Activated CD4-positive, alpha-beta T cell treated with anti-CD3 and anti-CD28 coated beads, Interleukin-2, amount 10 ng/mL, durations not matched to agents 24 days and 14 days (primary cell): ENCODE data around the gene NES. TPM values are rescaled to one million over a fixed set of nuclear protein-coding genes. Genes with fewer than 3 reads are reported as not detected.

ENCODE experiments used
- DNase-seq: peaks from one replicate; pipeline ENCODE4 v3.0.0; 2022
- H3K27ac Mint-ChIP-seq: one replicate; pipeline ENCODE4 v1.8.0; 2022; ENCODE audit warnings: mild to moderate bottlenecking, mixed read lengths
- H3K27me3 Mint-ChIP-seq: one replicate; pipeline ENCODE4 v1.8.0; 2022; ENCODE audit warnings: mixed read lengths
- H3K36me3 Mint-ChIP-seq: one replicate; pipeline ENCODE4 v1.8.0; 2022; ENCODE audit warnings: low read depth, mild to moderate bottlenecking, mixed read lengths
- H3K4me1 Mint-ChIP-seq: one replicate; pipeline ENCODE4 v1.8.0; 2021; ENCODE audit warnings: mixed read lengths
- H3K4me3 Mint-ChIP-seq: one replicate; pipeline ENCODE4 v1.8.0; 2022; ENCODE audit warnings: mild to moderate bottlenecking, moderate library complexity, mixed read lengths
- H3K9me3 Mint-ChIP-seq: one replicate; pipeline ENCODE4 v1.8.0; 2021; ENCODE audit warnings: mixed read lengths
- intact Hi-C: fragments of 100-400 bp; cut with micrococcal nuclease; formaldehyde crosslinking; loops from one replicate; pipeline ENCODE4 v1.15.1; 2023
- total RNA-seq: library from RNA; stranded (reverse); gene quantifications from 2 replicates; pipeline ENCODE4 v1.2.3, GENCODE V29; 2022

Gene NES
- total RNA-seq, 1 donor from 2014 or later, result 0.05 TPM

DNA sequence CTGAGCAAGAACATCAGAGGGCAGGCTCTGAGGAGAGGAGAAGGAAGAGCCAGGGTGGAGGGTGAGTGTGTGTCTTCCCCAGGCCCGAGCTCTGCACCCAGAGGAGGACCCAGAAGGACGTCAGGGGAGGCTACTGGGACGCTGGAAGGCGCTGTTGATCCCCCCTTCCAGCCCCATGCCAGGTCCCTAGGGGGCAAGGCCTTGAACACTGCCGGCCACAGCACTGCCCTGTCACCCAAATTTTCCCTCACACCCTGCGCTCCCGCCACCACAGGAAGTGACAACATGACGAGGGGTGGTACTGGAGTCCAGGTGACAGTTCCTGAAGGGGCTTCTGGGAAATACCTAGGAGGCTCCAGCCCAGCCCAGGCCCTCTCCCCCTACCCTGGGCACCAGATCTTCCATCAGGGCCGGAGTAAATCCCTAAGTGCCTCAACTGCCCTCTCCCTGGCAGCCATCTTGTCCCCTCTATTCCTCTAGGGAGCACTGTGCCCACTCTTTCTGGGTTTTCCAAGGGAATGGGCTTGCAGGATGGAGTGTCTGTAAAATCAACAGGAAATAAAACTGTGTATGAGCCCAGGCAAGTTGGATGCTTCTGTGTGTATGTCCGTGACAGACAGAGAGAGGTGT lies 18.1 kb downstream of the NES start:
- Mint-ChIP-seq H3K27me3 (peaks cover 40% of the 10 kb centered on the region), H3K9me3 (no peaks in the 10 kb centered on the region), H3K36me3 (no peaks in the 10 kb centered on the region), H3K27ac (peak overlapping the region; percentile 66), H3K4me1 (peaks cover 54% of the 10 kb centered on the region), H3K4me3 (peak overlapping the region; percentile 93)
- DNase-seq, result no peak
- intact Hi-C loops, result no loop called here

DNA sequence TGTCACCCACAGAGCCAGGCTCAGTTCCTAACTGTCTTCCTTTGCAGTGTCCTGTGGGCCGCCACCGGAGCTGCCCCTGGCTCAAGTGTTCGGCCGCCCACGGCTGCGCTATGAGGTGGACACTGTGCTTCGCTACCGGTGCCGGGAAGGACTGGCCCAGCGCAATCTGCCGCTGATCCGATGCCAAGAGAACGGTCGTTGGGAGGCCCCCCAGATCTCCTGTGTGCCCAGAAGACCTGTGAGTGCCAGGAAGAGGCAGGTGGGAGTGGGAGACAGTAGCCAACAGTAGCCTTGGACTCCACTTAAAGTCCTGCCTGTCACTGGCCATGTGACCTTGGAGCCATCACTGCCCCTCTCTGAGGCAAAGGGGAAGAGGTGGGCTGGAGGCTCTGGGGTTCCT lies 18.7 kb downstream of the NES start:
- Mint-ChIP-seq H3K4me1 (peaks cover 54% of the 10 kb centered on the region), H3K4me3 (no peak overlapping the region), H3K36me3 (no peaks in the 10 kb centered on the region), H3K27me3 (peaks cover 44% of the 10 kb centered on the region), H3K27ac (no peak overlapping the region), H3K9me3 (no peaks in the 10 kb centered on the region)
- intact Hi-C loops, result no loop called here
- no peak for DNase-seq

DNA sequence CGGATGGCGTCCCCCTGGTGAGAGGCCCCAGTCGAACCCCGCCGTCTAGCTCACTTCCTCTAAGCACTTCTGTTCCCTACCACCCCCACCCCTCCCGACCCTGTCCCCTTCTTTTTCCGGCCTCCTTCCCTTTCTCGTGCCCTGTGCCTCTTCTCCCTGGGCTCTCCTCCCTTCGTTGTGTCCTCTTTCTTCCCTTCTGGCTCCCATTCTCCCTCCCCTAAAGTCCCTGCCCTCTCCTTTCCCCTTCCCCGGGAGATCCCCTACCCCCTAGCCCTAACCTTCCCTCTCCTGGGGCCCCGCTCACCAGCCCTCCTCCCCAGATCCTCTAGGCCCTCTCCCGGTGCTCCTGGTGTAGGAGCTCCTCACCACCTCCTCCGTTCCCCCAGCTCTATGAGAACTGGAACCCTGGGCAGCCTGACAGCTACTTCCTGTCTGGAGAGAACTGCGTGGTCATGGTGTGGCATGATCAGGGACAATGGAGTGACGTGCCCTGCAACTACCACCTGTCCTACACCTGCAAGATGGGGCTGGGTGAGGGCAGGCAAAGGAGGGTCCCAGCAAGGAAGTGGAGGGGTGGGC lies 19.4 kb downstream of the NES start:
- peak overlapping the region; percentile 78 for H3K4me3 Mint-ChIP-seq
- H3K27ac Mint-ChIP-seq, result peak overlapping the region; percentile 41
- no peaks in the 10 kb centered on the region for H3K36me3 Mint-ChIP-seq
- H3K9me3 Mint-ChIP-seq, result no peaks in the 10 kb centered on the region
- DNase-seq, result no peak
- peaks cover 49% of the 10 kb centered on the region for H3K4me1 Mint-ChIP-seq
- intact Hi-C loops, result loop anchor here (1.0 kb wide), 2 partner anchors 17 to 33 kb away; no protein-coding TSS in a partner anchor
- H3K27me3 Mint-ChIP-seq, result peaks cover 49% of the 10 kb centered on the region

DNA sequence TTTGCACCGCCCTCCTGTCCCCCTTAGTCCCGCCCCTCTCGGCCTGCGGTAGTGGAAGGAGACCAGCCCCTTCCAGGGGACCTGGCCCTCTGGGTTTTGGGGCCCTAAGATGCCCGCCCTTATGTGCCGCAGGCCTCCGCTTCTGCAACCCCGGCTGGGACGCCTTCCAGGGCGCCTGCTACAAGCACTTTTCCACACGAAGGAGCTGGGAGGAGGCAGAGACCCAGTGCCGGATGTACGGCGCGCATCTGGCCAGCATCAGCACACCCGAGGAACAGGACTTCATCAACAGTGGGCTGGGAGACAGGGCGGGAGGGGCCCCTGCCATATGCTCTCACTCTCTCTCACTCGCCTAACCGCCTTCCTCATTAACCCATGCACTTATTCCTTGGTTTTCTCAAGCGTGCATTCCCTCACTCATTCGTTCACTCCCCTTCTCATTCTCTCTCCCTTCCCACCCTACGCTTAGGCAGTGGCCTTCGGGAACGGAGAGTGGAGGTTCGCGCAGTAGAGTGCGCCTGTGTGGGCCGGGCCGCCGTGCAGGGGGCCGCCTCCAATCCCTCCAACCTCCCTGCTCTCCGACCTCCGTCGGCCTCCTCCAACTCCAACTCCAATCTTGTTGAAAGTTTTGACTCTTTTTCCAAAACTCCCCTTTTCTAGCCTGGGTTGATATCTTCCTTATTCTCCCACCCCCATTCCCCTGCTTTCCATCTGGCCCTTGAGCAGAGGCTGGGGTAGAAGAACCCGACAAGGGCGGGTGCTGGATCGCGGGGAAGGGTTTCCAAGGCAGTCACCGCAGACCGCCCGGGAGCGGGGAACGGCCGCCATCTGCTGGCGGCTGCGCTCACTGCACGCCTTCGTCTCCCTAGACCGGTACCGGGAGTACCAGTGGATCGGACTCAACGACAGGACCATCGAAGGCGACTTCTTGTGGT lies 20.1 kb downstream of the NES start:
- peak overlapping the region; percentile 78 for H3K4me3 Mint-ChIP-seq
- peak; percentile 94 for DNase-seq
- H3K27me3 Mint-ChIP-seq, result peaks cover 50% of the 10 kb centered on the region
- H3K27ac Mint-ChIP-seq, result no peak overlapping the region
- no peaks in the 10 kb centered on the region for H3K36me3 Mint-ChIP-seq
- H3K9me3 Mint-ChIP-seq, result no peaks in the 10 kb centered on the region
- intact Hi-C loops, result loop anchor here (1.0 kb wide), 2 partner anchors 16 to 32 kb away; no protein-coding TSS in a partner anchor
- peaks cover 45% of the 10 kb centered on the region for H3K4me1 Mint-ChIP-seq

DNA sequence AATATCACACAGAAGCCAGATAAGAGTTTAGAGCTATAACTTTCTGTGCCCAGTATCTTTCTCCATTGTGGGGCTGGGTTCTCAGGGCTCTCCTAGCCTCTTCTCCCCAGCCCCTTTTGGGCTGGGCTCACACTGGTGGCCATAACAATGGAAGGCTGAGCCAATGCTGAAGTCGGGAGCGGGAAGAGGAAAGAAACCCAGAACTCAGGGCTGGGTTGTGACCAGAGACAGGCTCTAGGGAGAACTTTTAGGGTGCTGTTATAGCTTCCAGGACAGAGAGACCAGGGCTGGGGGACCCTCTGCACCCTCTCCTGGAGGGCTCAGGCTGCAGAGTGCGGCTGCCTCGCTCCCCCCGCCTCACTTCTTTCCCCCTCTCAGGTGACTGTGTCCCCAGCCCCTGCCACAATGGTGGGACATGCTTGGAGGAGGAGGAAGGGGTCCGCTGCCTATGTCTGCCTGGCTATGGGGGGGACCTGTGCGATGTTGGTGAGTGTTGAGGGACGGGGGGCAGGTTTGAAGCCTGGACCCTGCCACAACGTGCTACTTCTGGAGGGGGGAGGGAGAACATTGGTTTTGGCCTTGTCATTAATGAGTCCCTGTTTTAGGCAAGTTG lies 21.2 kb downstream of the NES start:
- no peaks in the 10 kb centered on the region for H3K36me3 Mint-ChIP-seq
- H3K27ac Mint-ChIP-seq, result no peak overlapping the region
- H3K27me3 Mint-ChIP-seq, result peaks cover 55% of the 10 kb centered on the region
- intact Hi-C loops, result no loop called here
- no peak overlapping the region for H3K4me3 Mint-ChIP-seq
- peaks cover 37% of the 10 kb centered on the region for H3K4me1 Mint-ChIP-seq
- DNase-seq, result no peak
- no peaks in the 10 kb centered on the region for H3K9me3 Mint-ChIP-seq

DNA sequence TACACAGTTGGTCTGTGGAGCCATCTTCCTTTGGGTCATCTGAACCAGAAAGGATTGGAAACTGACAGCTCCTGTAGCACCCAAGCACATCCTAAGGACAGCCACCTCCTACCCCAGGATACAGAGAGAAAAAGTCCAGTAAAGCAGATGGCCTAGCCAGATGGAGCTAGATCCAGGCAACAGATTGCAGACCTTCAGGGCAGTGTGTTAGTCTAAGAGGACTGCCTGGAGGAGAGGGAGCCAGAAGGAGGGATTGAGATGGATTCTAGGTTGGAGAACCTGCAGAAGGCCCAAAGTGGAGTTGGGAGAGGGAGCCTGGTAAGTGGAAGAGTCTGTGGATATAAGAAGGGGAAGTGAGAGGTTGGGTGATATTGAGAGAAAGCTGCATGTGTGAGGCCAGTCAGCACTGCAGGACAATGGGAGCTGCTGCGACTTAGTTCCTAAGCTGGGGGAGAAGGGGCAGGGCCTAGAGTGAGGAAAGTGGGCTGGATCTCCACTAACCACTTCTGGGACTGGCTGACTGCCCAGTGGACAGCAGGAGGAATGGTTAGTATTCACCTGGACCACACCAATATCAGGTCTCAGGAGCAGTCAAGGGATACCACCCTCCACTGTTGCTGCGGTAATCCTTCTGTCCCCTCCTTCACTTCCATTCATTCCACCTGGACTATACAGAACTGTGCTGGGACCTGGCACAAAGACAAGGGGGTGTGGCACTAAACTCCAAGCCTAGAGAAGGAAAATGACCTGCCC lies 21.9 kb downstream of the NES start:
- Mint-ChIP-seq H3K27ac (no peak overlapping the region), H3K27me3 (peaks cover 60% of the 10 kb centered on the region), H3K9me3 (no peaks in the 10 kb centered on the region), H3K36me3 (no peaks in the 10 kb centered on the region), H3K4me3 (no peak overlapping the region), H3K4me1 (peaks cover 30% of the 10 kb centered on the region)
- intact Hi-C loops, result no loop called here
- no peak for DNase-seq

DNA sequence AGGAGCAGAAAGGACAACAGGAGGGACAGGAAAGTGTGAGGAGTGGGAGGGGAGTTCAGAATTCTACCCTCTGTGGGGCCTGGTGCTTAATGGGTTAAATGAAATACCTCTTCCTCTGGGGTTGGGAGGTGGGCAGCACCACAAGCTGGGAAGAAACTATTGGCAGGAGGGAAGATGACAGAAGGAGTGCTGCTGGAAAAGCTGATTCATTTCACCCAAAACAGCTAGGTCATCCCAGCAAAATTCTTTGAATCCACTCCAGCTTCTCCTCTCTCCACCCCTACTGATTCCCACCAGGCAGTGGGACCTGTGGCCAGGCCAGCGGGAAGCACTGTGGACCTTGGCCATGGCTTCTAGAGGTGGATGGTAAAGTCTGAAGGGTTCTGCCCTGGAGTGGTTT lies 22.5 kb downstream of the NES start:
- intact Hi-C loops, result no loop called here
- no peak for DNase-seq
- peaks cover 64% of the 10 kb centered on the region for H3K27me3 Mint-ChIP-seq
- H3K9me3 Mint-ChIP-seq, result no peaks in the 10 kb centered on the region
- H3K4me1 Mint-ChIP-seq, result peaks cover 25% of the 10 kb centered on the region
- no peak overlapping the region for H3K27ac Mint-ChIP-seq
- H3K4me3 Mint-ChIP-seq, result no peak overlapping the region
- no peaks in the 10 kb centered on the region for H3K36me3 Mint-ChIP-seq

DNA sequence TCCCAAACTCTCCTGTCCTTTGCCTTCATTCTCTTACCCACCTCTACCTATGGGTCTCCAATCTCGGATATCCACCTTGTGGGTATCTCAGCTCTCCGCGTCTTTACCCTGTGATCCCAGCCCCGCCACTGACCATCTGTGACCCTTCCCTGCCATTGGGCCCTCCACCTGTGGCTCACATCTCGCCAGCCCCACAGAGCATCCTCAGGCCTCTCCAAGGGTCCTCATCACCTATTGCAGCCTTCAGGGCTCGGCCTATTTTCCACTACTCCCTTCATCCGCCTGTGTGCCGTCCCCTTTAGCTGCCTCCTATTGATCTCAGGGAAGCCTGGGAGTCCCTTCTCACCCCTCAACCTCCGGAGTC lies 24.2 kb downstream of the NES start:
- Mint-ChIP-seq H3K36me3 (no peaks in the 10 kb centered on the region), H3K27me3 (peaks cover 74% of the 10 kb centered on the region), H3K9me3 (no peaks in the 10 kb centered on the region), H3K27ac (no peak overlapping the region), H3K4me3 (no peak overlapping the region), H3K4me1 (peaks cover 15% of the 10 kb centered on the region)
- intact Hi-C loops, result no loop called here
- no peak for DNase-seq

DNA sequence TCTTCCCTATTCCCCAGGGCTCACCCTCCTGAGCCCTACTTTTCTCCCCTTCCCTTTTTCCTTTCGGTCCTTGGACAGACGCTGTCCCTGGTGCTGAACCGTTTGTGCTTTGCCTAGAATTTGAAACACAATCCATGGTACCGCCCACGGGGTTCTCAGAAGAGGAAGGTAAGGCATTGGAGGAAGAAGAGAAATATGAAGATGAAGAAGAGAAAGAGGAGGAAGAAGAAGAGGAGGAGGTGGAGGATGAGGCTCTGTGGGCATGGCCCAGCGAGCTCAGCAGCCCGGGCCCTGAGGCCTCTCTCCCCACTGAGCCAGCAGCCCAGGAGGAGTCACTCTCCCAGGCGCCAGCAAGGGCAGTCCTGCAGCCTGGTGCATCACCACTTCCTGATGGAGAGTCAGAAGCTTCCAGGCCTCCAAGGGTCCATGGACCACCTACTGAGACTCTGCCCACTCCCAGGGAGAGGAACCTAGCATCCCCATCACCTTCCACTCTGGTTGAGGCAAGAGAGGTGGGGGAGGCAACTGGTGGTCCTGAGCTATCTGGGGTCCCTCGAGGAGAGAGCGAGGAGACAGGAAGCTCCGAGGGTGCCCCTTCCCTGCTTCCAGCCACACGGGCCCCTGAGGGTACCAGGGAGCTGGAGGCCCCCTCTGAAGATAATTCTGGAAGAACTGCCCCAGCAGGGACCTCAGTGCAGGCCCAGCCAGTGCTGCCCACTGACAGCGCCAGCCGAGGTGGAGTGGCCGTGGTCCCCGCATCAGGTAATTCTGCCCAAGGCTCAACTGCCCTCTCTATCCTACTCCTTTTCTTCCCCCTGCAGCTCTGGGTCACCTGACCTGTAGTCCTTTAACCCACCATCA lies 24.8 kb downstream of the NES start:
- intact Hi-C loops, result no loop called here
- H3K9me3 Mint-ChIP-seq, result no peaks in the 10 kb centered on the region
- no peaks in the 10 kb centered on the region for H3K36me3 Mint-ChIP-seq
- no peak overlapping the region for H3K27ac Mint-ChIP-seq
- peaks cover 73% of the 10 kb centered on the region for H3K27me3 Mint-ChIP-seq
- peaks cover 9% of the 10 kb centered on the region for H3K4me1 Mint-ChIP-seq
- H3K4me3 Mint-ChIP-seq, result no peak overlapping the region
- peak; percentile 81 for DNase-seq

DNA sequence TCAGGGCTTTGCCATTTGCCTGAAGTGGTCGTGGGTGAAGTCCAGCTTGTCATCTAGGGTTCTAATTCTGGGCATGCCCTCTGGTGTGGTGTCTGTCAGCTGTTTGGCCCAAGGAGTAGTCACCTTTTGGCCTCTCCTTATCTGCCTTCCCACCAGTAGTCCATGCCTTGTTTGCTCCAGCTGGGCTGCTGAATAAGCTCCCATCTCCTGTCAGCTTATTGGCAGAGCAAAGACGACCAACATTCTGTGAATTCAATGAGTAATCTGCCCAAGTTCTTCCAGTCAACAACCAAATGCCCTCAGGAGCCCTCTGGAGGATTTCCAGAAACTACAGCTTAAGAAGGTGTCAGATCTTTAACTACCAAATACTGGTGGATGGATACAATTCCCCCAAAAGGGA lies 28.3 kb downstream of the NES start:
- intact Hi-C loops, result no loop called here
- Mint-ChIP-seq H3K4me3 (no peak overlapping the region), H3K27me3 (peaks cover 66% of the 10 kb centered on the region), H3K36me3 (no peaks in the 10 kb centered on the region), H3K4me1 (peaks cover 7% of the 10 kb centered on the region), H3K9me3 (no peaks in the 10 kb centered on the region), H3K27ac (no peak overlapping the region)
- no peak for DNase-seq

DNA sequence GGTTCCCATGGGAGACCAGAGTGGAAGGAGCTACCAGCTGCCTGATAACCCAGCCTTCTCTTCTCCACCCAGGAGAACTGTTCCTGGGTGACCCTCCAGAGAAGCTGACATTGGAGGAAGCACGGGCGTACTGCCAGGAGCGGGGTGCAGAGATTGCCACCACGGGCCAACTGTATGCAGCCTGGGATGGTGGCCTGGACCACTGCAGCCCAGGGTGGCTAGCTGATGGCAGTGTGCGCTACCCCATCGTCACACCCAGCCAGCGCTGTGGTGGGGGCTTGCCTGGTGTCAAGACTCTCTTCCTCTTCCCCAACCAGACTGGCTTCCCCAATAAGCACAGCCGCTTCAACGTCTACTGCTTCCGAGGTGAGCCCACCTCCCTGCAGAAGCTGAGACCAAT lies 28.7 kb downstream of the NES start:
- Mint-ChIP-seq H3K27me3 (peaks cover 65% of the 10 kb centered on the region), H3K27ac (no peak overlapping the region), H3K4me1 (peaks cover 12% of the 10 kb centered on the region), H3K4me3 (no peak overlapping the region), H3K9me3 (no peaks in the 10 kb centered on the region), H3K36me3 (no peaks in the 10 kb centered on the region)
- no peak for DNase-seq
- intact Hi-C loops, result no loop called here

DNA sequence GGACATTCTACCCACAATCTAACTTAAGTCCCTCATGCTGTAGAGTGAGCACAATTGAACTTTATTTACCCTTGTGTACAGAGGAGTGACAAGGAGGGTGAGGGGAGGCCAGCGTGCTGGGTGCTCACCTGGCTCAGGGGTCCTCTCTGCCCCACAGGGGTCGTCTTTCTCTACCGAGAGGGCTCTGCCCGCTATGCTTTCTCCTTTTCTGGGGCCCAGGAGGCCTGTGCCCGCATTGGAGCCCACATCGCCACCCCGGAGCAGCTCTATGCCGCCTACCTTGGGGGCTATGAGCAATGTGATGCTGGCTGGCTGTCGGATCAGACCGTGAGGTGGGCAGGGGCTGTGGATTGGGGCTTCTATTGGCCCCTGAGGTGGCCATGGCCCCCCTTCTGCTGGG lies 29.9 kb downstream of the NES start:
- peaks cover 21% of the 10 kb centered on the region for H3K4me1 Mint-ChIP-seq
- H3K27me3 Mint-ChIP-seq, result peaks cover 69% of the 10 kb centered on the region
- no peaks in the 10 kb centered on the region for H3K9me3 Mint-ChIP-seq
- no peaks in the 10 kb centered on the region for H3K36me3 Mint-ChIP-seq
- no peak overlapping the region for H3K27ac Mint-ChIP-seq
- DNase-seq, result no peak
- no peak overlapping the region for H3K4me3 Mint-ChIP-seq
- intact Hi-C loops, result no loop called here
